Mucosa of stomach (tissue), 1 donor: ENCODE data around the gene KCNB1.

Experiments
- H3K27me3 ChIP-seq: one replicate; pipeline ENCODE4 v1.7.0; 2013; ENCODE audit warnings: mild to moderate bottlenecking, low read length; ENCODE audit not compliant: control insufficient read depth, insufficient read depth
- H3K36me3 ChIP-seq: one replicate; pipeline ENCODE4 v1.7.0; 2013; ENCODE audit warnings: low read length; ENCODE audit not compliant: control insufficient read depth, insufficient read depth
- H3K4me1 ChIP-seq: one replicate; pipeline ENCODE4 v1.7.0; 2013; ENCODE audit warnings: mild to moderate bottlenecking, low read length; ENCODE audit not compliant: control insufficient read depth, insufficient read depth
- H3K4me3 ChIP-seq: one replicate; pipeline ENCODE4 v1.7.0; 2013; ENCODE audit warnings: low read length
- H3K9ac ChIP-seq: one replicate; pipeline ENCODE4 v1.7.0; 2013; ENCODE audit warnings: mild to moderate bottlenecking, low read length, moderate library complexity
- H3K9me3 ChIP-seq: one replicate; pipeline ENCODE4 v1.7.0; 2013; ENCODE audit warnings: mild to moderate bottlenecking, low read length, moderate library complexity; ENCODE audit not compliant: control insufficient read depth
- donor health status: Pancreatic carcinoma.

KCNB1 gene

GRCh38 chr20:49399329-49399728 lies 83.1 kb downstream of the KCNB1 start:
- H3K27me3 ChIP-seq = no peaks in the 10 kb centered on the region
- H3K4me1 ChIP-seq = no peaks in the 10 kb centered on the region
- H3K9me3 ChIP-seq = no peaks in the 10 kb centered on the region
- H3K36me3 ChIP-seq = no peaks in the 10 kb centered on the region
- H3K9ac ChIP-seq = no peak overlapping the region
- no peak overlapping the region for H3K4me3 ChIP-seq

GRCh38 chr20:49398401-49399144 lies 83.9 kb downstream of the KCNB1 start:
- Histone ChIP-seq H3K27me3 (no peaks in the 10 kb centered on the region), H3K9ac (no peak overlapping the region), H3K4me3 (no peak overlapping the region), H3K9me3 (no peaks in the 10 kb centered on the region), H3K36me3 (no peaks in the 10 kb centered on the region), H3K4me1 (no peaks in the 10 kb centered on the region)

GRCh38 chr20:49397525-49397924 lies 84.9 kb downstream of the KCNB1 start:
- no peak overlapping the region for H3K9ac ChIP-seq
- no peak overlapping the region for H3K4me3 ChIP-seq
- H3K4me1 ChIP-seq = no peaks in the 10 kb centered on the region
- H3K27me3 ChIP-seq = no peaks in the 10 kb centered on the region
- H3K9me3 ChIP-seq = no peaks in the 10 kb centered on the region
- H3K36me3 ChIP-seq = no peaks in the 10 kb centered on the region

GRCh38 chr20:49396230-49396629 lies 86.2 kb downstream of the KCNB1 start:
- H3K4me1 ChIP-seq = no peaks in the 10 kb centered on the region
- no peaks in the 10 kb centered on the region for H3K36me3 ChIP-seq
- H3K27me3 ChIP-seq = no peaks in the 10 kb centered on the region
- H3K9ac ChIP-seq = no peak overlapping the region
- H3K9me3 ChIP-seq = no peaks in the 10 kb centered on the region
- no peak overlapping the region for H3K4me3 ChIP-seq

GRCh38 chr20:49395659-49396058 lies 86.8 kb downstream of the KCNB1 start:
- no peaks in the 10 kb centered on the region for H3K36me3 ChIP-seq
- no peaks in the 10 kb centered on the region for H3K4me1 ChIP-seq
- H3K9me3 ChIP-seq = no peaks in the 10 kb centered on the region
- no peak overlapping the region for H3K9ac ChIP-seq
- no peak overlapping the region for H3K4me3 ChIP-seq
- no peaks in the 10 kb centered on the region for H3K27me3 ChIP-seq

- H3K27me3 ChIP-seq = no peaks in the 10 kb centered on the region
- H3K9me3 ChIP-seq = no peaks in the 10 kb centered on the region
- no peak overlapping the region for H3K4me3 ChIP-seq
- no peak overlapping the region for H3K9ac ChIP-seq
- H3K4me1 ChIP-seq = no peaks in the 10 kb centered on the region
- H3K36me3 ChIP-seq = no peaks in the 10 kb centered on the region
These were observed 87.3 kb downstream of the KCNB1 start for GRCh38 chr20:49395183-49395582.

- H3K4me3 ChIP-seq = no peak overlapping the region
- H3K27me3 ChIP-seq = no peaks in the 10 kb centered on the region
- H3K9me3 ChIP-seq = no peaks in the 10 kb centered on the region
- no peaks in the 10 kb centered on the region for H3K4me1 ChIP-seq
- no peaks in the 10 kb centered on the region for H3K36me3 ChIP-seq
- no peak overlapping the region for H3K9ac ChIP-seq
These were observed 87.7 kb downstream of the KCNB1 start for GRCh38 chr20:49394757-49395156.

GRCh38 chr20:49394264-49394663 lies 88.2 kb downstream of the KCNB1 start:
- H3K4me3 ChIP-seq = no peak overlapping the region
- H3K9ac ChIP-seq = no peak overlapping the region
- H3K4me1 ChIP-seq = no peaks in the 10 kb centered on the region
- no peaks in the 10 kb centered on the region for H3K36me3 ChIP-seq
- H3K9me3 ChIP-seq = no peaks in the 10 kb centered on the region
- H3K27me3 ChIP-seq = no peaks in the 10 kb centered on the region

- Histone ChIP-seq H3K27me3 (no peaks in the 10 kb centered on the region), H3K36me3 (no peaks in the 10 kb centered on the region), H3K9me3 (no peaks in the 10 kb centered on the region), H3K4me3 (no peak overlapping the region), H3K4me1 (no peaks in the 10 kb centered on the region), H3K9ac (no peak overlapping the region)
These were observed 88.7 kb downstream of the KCNB1 start for GRCh38 chr20:49393803-49394202.

GRCh38 chr20:49392745-49393144 lies 89.7 kb downstream of the KCNB1 start:
- Histone ChIP-seq H3K27me3 (no peaks in the 10 kb centered on the region), H3K9ac (no peak overlapping the region), H3K4me1 (no peaks in the 10 kb centered on the region), H3K4me3 (no peak overlapping the region), H3K9me3 (no peaks in the 10 kb centered on the region), H3K36me3 (no peaks in the 10 kb centered on the region)

- H3K4me3 ChIP-seq = no peak overlapping the region
- no peaks in the 10 kb centered on the region for H3K27me3 ChIP-seq
- no peaks in the 10 kb centered on the region for H3K4me1 ChIP-seq
- no peaks in the 10 kb centered on the region for H3K36me3 ChIP-seq
- no peaks in the 10 kb centered on the region for H3K9me3 ChIP-seq
- no peak overlapping the region for H3K9ac ChIP-seq
These were observed 90.8 kb downstream of the KCNB1 start for GRCh38 chr20:49391404-49392245.

- peaks cover 1% of the 10 kb centered on the region for H3K27me3 ChIP-seq
- no peaks in the 10 kb centered on the region for H3K4me1 ChIP-seq
- no peaks in the 10 kb centered on the region for H3K9me3 ChIP-seq
- H3K36me3 ChIP-seq = no peaks in the 10 kb centered on the region
- H3K4me3 ChIP-seq = no peak overlapping the region
- H3K9ac ChIP-seq = no peak overlapping the region
These were observed 92.6 kb downstream of the KCNB1 start for GRCh38 chr20:49389854-49390253.
